Neural progenitor cell (in vitro differentiated cells): ENCODE data around the gene NKD1. TPM values are rescaled to one million over a fixed set of nuclear protein-coding genes. Genes with fewer than 3 reads are reported as not detected.
"Not testable (repeated sequence)": the region's sequence is repeated elsewhere in the genome, so short reads cannot be mapped to it uniquely, and the experiment has no call there.

Source experiments
- DNase-seq: peaks from one replicate; pipeline ENCODE4 v3.0.0-alpha.2; 2016; ENCODE audit warnings: low spot score
- H2AFZ ChIP-seq: fragments of 200-600 bp; sonication (generic); replicated peaks from 2 replicates; pipeline ENCODE4 v1.6.1; 2016; ENCODE audit warnings: antibody characterized with exemption
- H3F3A ChIP-seq: fragments of 200-600 bp; sonication (generic); 2 replicates; pipeline ENCODE4 v1.6.1; 2016; ENCODE audit warnings: antibody characterized with exemption, low read depth
- H3K27ac ChIP-seq: fragments of 200-600 bp; sonication (generic); 2 replicates; pipeline ENCODE4 v1.5.1; 2016; ENCODE audit warnings: mild to moderate bottlenecking
- H3K27me3 ChIP-seq: fragments of 200-600 bp; sonication (generic); 2 replicates; pipeline ENCODE4 v1.6.1; 2016; ENCODE audit warnings: mild to moderate bottlenecking, moderate library complexity
- H3K36me3 ChIP-seq: fragments of 200-600 bp; sonication (generic); 2 replicates; pipeline ENCODE4 v1.5.1; 2016
- H3K4me1 ChIP-seq: fragments of 200-600 bp; sonication (generic); 2 replicates; pipeline ENCODE4 v1.6.1; 2016; ENCODE audit warnings: mixed run types
- H3K4me2 ChIP-seq: fragments of 200-600 bp; sonication (generic); 2 replicates; pipeline ENCODE4 v1.6.1; 2016
- H3K4me3 ChIP-seq: fragments of 200-600 bp; sonication (generic); 2 replicates; pipeline ENCODE4 v1.5.1; 2016
- H3K79me2 ChIP-seq: fragments of 200-600 bp; sonication (generic); 2 replicates; pipeline ENCODE4 v1.6.1; 2016; ENCODE audit warnings: low read depth
- H3K9ac ChIP-seq: fragments of 200-600 bp; sonication (generic); 2 replicates; pipeline ENCODE4 v1.6.1; 2016
- H3K9me3 ChIP-seq: fragments of 200-600 bp; sonication (generic); 2 replicates; pipeline ENCODE4 v1.5.1; 2016; ENCODE audit warnings: low read depth
- H4K20me1 ChIP-seq: fragments of 200-600 bp; sonication (generic); 2 replicates; pipeline ENCODE4 v1.6.1; 2016; ENCODE audit warnings: low read depth
- H3K27ac Mint-ChIP-seq: 3 replicates; pipeline ENCODE4 v1.8.0; 2021; ENCODE audit warnings: mixed read lengths
- H3K27me3 Mint-ChIP-seq: 2 replicates; pipeline ENCODE4 v1.8.0; 2022; ENCODE audit warnings: low read depth, mild to moderate bottlenecking, inconsistent platforms, moderate library complexity, mixed read lengths; ENCODE audit not compliant: insufficient read depth
- H3K36me3 Mint-ChIP-seq: 3 replicates; pipeline ENCODE4 v1.8.0; 2021; ENCODE audit warnings: mixed read lengths
- H3K4me1 Mint-ChIP-seq: 3 replicates; pipeline ENCODE4 v1.8.0; 2021; ENCODE audit warnings: mixed read lengths
- H3K4me3 Mint-ChIP-seq: 3 replicates; pipeline ENCODE4 v1.8.0; 2021; ENCODE audit warnings: mild to moderate bottlenecking, moderate library complexity, mixed read lengths
- H3K9me3 Mint-ChIP-seq: 3 replicates; pipeline ENCODE4 v1.8.0; 2020; ENCODE audit warnings: mixed read lengths
- EZH2 ChIP-seq: fragments of 200-600 bp; sonication (generic); IDR thresholded peaks from 2 replicates; pipeline ENCODE4 v1.6.1; 2017; ENCODE audit warnings: antibody characterized with exemption, mild to moderate bottlenecking, moderate library complexity
- EZH2phosphoT487 ChIP-seq: fragments of 200-600 bp; sonication (generic); IDR thresholded peaks from 2 replicates; pipeline ENCODE4 v1.6.1; 2017; ENCODE audit warnings: antibody characterized with exemption
- total RNA-seq: library from RNA; depleted of rRNA; stranded (reverse); fragments of >200 nt; gene quantifications from 2 replicates; pipeline ENCODE4 v1.2.3, GENCODE V29; 2015; ENCODE audit warnings: low replicate concordance
- TF ChIP-seq, protein P1 (sequence below): fragments of 200-600 bp; sonication (generic); IDR thresholded peaks from 2 replicates; pipeline ENCODE4 v1.5.1; 2017; ENCODE audit warnings: antibody characterized with exemption, mild to moderate bottlenecking

The NKD1 gene
- total RNA-seq, 1 donor from 2014 or later, result 5.3 TPM

GRCh38 chr16:50535506-50536257 is 12.5 kb upstream of the NKD1 start:
- Histone ChIP-seq H3K36me3 (no peaks in the 10 kb centered on the region), H3K4me2 (no peak overlapping the region), H3K9me3 (no peaks in the 10 kb centered on the region), H3K4me1 (peaks cover 23% of the 10 kb centered on the region), H3K27ac (no peak overlapping the region), H3K27me3 (peaks cover 4% of the 10 kb centered on the region), H3K9ac (no peak overlapping the region), H3K4me3 (no peak overlapping the region), H3K79me2 (no peaks in the 10 kb centered on the region), H3F3A (peaks cover 24% of the 10 kb centered on the region), H4K20me1 (no peaks in the 10 kb centered on the region), H2AFZ (no peak overlapping the region)
- H3K27me3 Mint-ChIP-seq, result peaks cover 16% of the 10 kb centered on the region
- H3K4me3 Mint-ChIP-seq, result no peak overlapping the region
- TF ChIP-seq EZH2phosphoT487 (no peak), EZH2 (no peak)
- TF ChIP-seq, protein P1, sequence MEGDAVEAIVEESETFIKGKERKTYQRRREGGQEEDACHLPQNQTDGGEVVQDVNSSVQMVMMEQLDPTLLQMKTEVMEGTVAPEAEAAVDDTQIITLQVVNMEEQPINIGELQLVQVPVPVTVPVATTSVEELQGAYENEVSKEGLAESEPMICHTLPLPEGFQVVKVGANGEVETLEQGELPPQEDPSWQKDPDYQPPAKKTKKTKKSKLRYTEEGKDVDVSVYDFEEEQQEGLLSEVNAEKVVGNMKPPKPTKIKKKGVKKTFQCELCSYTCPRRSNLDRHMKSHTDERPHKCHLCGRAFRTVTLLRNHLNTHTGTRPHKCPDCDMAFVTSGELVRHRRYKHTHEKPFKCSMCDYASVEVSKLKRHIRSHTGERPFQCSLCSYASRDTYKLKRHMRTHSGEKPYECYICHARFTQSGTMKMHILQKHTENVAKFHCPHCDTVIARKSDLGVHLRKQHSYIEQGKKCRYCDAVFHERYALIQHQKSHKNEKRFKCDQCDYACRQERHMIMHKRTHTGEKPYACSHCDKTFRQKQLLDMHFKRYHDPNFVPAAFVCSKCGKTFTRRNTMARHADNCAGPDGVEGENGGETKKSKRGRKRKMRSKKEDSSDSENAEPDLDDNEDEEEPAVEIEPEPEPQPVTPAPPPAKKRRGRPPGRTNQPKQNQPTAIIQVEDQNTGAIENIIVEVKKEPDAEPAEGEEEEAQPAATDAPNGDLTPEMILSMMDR, result no peak
- H3K27ac Mint-ChIP-seq, result peak overlapping the region; percentile 24
- H3K4me1 Mint-ChIP-seq, result peaks cover 30% of the 10 kb centered on the region
- DNase-seq, result no peak
- peaks cover 7% of the 10 kb centered on the region for H3K9me3 Mint-ChIP-seq
- no peaks in the 10 kb centered on the region for H3K36me3 Mint-ChIP-seq

DNA sequence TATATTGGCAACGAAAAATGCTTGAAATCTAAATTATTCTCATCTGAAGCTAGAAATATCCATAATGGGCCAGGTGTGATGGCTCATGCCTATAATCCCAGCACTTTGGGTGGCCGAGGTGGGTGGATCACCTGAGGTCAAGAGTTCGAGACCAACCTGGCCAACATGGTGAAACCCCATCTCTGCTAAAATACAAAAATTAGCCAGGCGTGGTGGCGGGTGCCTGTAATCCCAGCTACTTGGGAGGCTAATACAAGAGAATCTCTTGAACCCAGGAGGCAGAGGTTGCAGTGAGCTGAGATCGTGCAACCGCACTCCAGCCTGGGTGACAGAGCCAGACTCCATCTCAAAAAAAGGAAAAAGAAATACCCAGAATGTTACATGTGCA is 11.9 kb upstream of the NKD1 start:
- H3K36me3 Mint-ChIP-seq, H3K36me3 ChIP-seq, H3K27ac ChIP-seq, H3K4me3 ChIP-seq, H3K27ac Mint-ChIP-seq, H3K4me2 ChIP-seq, H3K79me2 ChIP-seq, H3K4me3 Mint-ChIP-seq, H4K20me1 ChIP-seq, H3K9me3 ChIP-seq, H3K27me3 ChIP-seq, DNase-seq, H3K9ac ChIP-seq, H3K9me3 Mint-ChIP-seq, H2AFZ ChIP-seq: not testable (repeated sequence)
- H3K4me1 Mint-ChIP-seq, result peaks cover 32% of the 10 kb centered on the region
- peaks cover 17% of the 10 kb centered on the region for H3K27me3 Mint-ChIP-seq
- Histone ChIP-seq H3K4me1 (peaks cover 24% of the 10 kb centered on the region), H3F3A (peaks cover 25% of the 10 kb centered on the region)

DNA sequence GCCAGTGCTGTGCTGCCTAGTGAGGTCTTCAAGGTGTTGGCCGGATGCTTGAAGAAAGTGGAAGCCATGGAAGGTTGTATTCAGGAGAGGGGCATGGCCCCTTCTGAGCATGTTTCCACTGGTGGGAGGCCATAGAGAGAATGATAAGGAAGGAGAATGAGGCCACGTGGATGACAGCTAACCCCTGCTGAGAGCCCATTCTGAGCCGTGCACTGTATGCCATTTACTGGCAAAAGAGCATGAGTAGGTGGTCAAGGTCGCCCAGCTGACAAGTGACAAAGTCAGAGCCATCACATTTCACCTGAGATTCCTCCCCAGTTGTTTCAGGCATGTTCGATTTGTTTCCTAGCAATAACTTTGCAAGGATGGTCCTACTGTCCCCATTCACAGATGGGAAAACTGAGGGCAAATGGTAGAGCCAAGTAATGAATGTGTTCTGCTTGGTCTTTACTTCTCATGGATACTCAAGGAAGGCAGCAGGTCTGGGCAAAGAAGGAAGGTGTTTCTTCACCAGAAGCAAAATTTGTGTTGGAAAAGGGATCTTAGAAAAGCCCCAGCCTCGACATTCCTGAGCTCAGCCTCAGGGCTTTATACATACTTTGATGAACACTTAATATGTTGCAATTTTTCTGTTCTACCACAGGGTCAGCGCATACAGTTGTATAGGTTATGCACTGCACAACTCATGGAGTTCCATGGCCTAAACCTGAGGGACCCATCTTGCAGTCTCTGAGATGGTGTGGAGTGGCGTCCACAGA is 10.5 kb upstream of the NKD1 start:
- Histone ChIP-seq H2AFZ (no peak overlapping the region), H3K9ac (no peak overlapping the region), H3K27me3 (peaks cover 8% of the 10 kb centered on the region), H3K36me3 (no peaks in the 10 kb centered on the region), H3F3A (peaks cover 25% of the 10 kb centered on the region), H3K27ac (no peak overlapping the region), H3K4me1 (peaks cover 24% of the 10 kb centered on the region), H3K4me2 (no peak overlapping the region), H4K20me1 (no peaks in the 10 kb centered on the region), H3K9me3 (no peaks in the 10 kb centered on the region), H3K79me2 (no peaks in the 10 kb centered on the region), H3K4me3 (no peak overlapping the region)
- H3K27me3 Mint-ChIP-seq, result peaks cover 16% of the 10 kb centered on the region
- no peak for DNase-seq
- TF ChIP-seq EZH2 (no peak), EZH2phosphoT487 (no peak)
- TF ChIP-seq, protein P1, result no peak
- H3K9me3 Mint-ChIP-seq, result peaks cover 5% of the 10 kb centered on the region
- H3K36me3 Mint-ChIP-seq, result no peaks in the 10 kb centered on the region
- peak overlapping the region; percentile 28 for H3K27ac Mint-ChIP-seq
- H3K4me3 Mint-ChIP-seq, result peak overlapping the region; percentile 68
- peaks cover 43% of the 10 kb centered on the region for H3K4me1 Mint-ChIP-seq
